HL-60 (cell line): Measurements from ENCODE around the gene PIK3R1.

Experiments used
- DNase-seq, 2 experiments: peaks; one replicate each; pipeline ENCODE4 v3.0.0-alpha.2; 2010 to 2020; ENCODE audit warnings: low read depth in 1 of 2, low spot score in 1 of 2
- H3K27ac ChIP-seq: fragments of 250-450 bp; sonication (Bioruptor Pico); replicated peaks from 2 replicates; pipeline ENCODE4 v1.5.1; 2020; ENCODE audit warnings: mild to moderate bottlenecking, moderate library complexity
- H3K27me3 ChIP-seq: fragments of 250-450 bp; sonication (Bioruptor Pico); 2 replicates; pipeline ENCODE4 v1.5.1; 2021; ENCODE audit warnings: mild to moderate bottlenecking, moderate library complexity; ENCODE audit not compliant: insufficient read depth, poor library complexity, severe bottlenecking
- H3K4me3 ChIP-seq: replicated peaks from 2 replicates; pipeline ENCODE4 v1.5.1; 2011; ENCODE audit warnings: mild to moderate bottlenecking, control low read depth, low read length; ENCODE audit not compliant: insufficient read depth
- CTCF ChIP-seq: IDR thresholded peaks from one replicate; pipeline ENCODE4 v1.5.1; 2011; ENCODE audit warnings: low read length, control low read depth, inconsistent platforms; ENCODE audit not compliant: insufficient read depth
- GABPA ChIP-seq: IDR thresholded peaks from 2 replicates; pipeline ENCODE4 v1.6.1; 2012; ENCODE audit warnings: low read depth
- POLR2AphosphoS5 ChIP-seq: IDR thresholded peaks from 2 replicates; pipeline ENCODE4 v1.6.1; 2012; ENCODE audit warnings: low read depth
- REST ChIP-seq: IDR thresholded peaks from 2 replicates; pipeline ENCODE4 v1.6.1; 2012; ENCODE audit warnings: low read depth; ENCODE audit not compliant: insufficient replicate concordance
- SPI1 ChIP-seq: IDR thresholded peaks from 2 replicates; pipeline ENCODE4 v1.6.1; 2012; ENCODE audit warnings: low read depth, mild to moderate bottlenecking, borderline replicate concordance

Gene PIK3R1

GRCh38 chr5:68172314-68172713 lies 43.2 kb upstream of the PIK3R1 start:
- H3K4me3 ChIP-seq, result no peak overlapping the region
- H3K27me3 ChIP-seq, result no peaks in the 10 kb centered on the region
- TF ChIP-seq CTCF, result no peak
- no peak for TF ChIP-seq GABPA
- TF ChIP-seq REST, result no peak
- no peak for TF ChIP-seq SPI1
- no peak for TF ChIP-seq POLR2AphosphoS5
- H3K27ac ChIP-seq, result no peak overlapping the region
- DNase-seq, result no peak

DNA sequence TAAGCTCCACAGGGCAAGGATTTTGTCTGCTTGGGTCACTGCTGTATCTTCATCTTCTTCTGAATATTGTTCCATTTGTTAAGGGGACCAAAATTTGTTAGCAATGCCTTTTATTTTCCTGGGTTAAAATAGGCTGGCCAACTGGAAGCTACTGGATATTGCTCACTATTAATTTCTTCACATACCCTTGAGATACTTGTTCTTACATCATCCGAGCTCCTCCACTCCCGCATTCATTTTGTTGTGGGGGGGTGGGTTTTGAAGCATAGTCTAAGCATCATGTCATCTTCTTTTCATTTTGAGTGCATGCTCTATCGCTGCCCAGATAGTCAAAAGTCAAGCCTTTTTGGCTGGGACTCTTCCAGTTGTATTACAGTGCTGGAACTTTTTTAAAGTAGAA lies 42.5 kb upstream of the PIK3R1 start:
- Histone ChIP-seq H3K27me3 (no peaks in the 10 kb centered on the region), H3K4me3 (no peak overlapping the region), H3K27ac (no peak overlapping the region)
- DNase-seq, result no peak
- TF ChIP-seq CTCF (no peak), SPI1 (no peak), REST (no peak), POLR2AphosphoS5 (no peak), GABPA (no peak)

DNA sequence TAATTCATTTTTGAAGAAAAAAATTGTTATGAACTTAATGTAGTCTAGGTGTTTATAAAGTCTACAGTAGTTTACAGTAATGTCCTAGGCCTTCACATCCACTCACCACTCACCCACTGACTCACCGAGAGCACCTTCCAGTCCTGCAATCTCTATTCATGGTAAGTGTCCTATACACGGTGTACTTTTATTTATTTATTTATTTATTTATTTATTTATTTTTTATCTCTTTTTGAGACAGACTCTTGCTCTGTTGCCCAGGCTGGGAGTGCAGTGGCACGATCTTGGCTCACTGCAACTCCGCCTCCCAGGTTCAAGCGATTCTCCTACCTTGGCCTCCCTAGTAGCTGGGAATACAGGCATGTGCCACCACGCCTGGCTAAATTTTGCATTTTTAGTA lies 39.3 kb upstream of the PIK3R1 start:
- no peak for TF ChIP-seq GABPA
- no peak for TF ChIP-seq SPI1
- TF ChIP-seq REST, result no peak
- TF ChIP-seq CTCF, result no peak
- TF ChIP-seq POLR2AphosphoS5, result no peak
- Histone ChIP-seq H3K4me3 (no peak overlapping the region), H3K27me3 (no peaks in the 10 kb centered on the region), H3K27ac (no peak overlapping the region)
- DNase-seq, result no peak
